ENCODE data around the gene HSPB8. TPM values are rescaled to one million over a fixed set of nuclear protein-coding genes. Genes with fewer than 3 reads are reported as not detected.

Gene HSPB8
- total RNA-seq, 1 donor = 2.9 TPM

DNA sequence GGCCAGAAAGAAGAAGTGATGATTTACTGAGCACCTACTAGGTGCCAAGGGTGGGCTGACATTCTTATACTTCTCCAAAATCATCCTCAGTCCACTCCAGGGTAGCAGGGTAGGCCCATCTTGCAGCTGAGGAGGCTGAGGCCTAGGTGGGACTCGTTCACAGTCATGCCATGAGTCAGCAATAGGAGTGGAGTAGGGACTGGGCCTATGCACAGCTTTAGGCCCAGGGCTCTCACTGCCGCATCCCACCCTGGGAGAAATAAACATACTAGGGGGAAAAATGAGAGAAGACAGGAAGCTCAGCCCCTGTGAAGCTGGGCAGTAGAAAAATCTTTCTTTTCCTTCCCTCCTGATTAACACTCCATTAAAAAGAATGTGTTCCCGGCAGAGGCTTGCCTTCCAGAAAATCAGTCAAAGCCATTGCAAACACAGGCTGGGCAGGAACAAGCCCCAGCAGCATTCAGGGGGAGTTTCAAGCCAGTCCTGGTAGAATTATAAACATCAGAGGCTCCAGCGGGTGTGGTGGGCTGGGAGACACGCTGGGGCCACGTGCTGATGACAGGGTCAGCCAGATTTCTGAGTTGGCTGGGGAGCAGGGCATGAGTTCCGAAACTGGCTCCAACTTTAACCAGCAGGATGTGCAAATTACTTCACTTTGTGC lies 1.8 kb downstream of the HSPB8 start:
- Histone ChIP-seq H3K27ac (ENCODE audit: low read depth, low read length) (peak overlapping the region; percentile 65), H3K4me1 (ENCODE audit: insufficient read depth, low read length) (peaks cover 30% of the 10 kb centered on the region), H3K4me3 (ENCODE audit: insufficient read depth, low read length) (peak overlapping the region; percentile 69), H3K27me3 (ENCODE audit: insufficient read depth, low read length) (no peaks in the 10 kb centered on the region), H3K4me2 (ENCODE audit: insufficient read depth, low read length) (peak overlapping the region; percentile 88), H3K9me3 (ENCODE audit: low read depth, low read length) (no peaks in the 10 kb centered on the region), H3K36me3 (ENCODE audit: insufficient read depth, low read length) (no peaks in the 10 kb centered on the region), H3K79me2 (ENCODE audit: insufficient read depth, low read length) (peaks cover 21% of the 10 kb centered on the region), H2AFZ (ENCODE audit: low read length) (peak overlapping the region; percentile 45), H4K20me1 (ENCODE audit: insufficient read depth, low read length) (no peaks in the 10 kb centered on the region)
- DNase-seq (ENCODE audit: insufficient read length, low spot score, missing footprints) = no peak
- TF ChIP-seq CTCF (IDR thresholded peaks at IDR 0.05; ENCODE audit: extremely low read depth, low read depth, low read length) = no peak

DNA sequence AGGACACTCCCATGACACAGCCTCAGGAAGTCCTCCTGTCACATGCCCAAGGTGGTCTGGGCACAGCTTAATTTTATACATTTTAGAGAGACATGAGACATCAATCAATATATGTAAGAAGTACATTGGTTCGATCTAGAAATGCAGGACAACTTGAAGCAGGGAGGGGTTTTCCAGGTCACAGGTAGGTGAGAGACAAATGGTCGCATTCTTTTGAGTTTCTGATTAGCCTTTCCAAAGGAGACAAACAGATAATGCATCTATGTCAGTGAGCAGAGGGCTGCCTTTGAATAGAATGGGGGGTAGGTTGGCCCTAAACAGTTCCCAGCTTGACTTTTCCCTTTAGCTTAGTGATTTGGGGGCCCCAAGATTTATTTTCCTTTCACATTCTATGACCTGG lies 2.5 kb downstream of the HSPB8 start:
- H2AFZ ChIP-seq (ENCODE audit: low read length) = peak overlapping the region; percentile 45
- H3K4me3 ChIP-seq (ENCODE audit: insufficient read depth, low read length) = peak overlapping the region; percentile 69
- peaks cover 25% of the 10 kb centered on the region for H3K4me1 ChIP-seq (ENCODE audit: insufficient read depth, low read length)
- DNase-seq (ENCODE audit: insufficient read length, low spot score, missing footprints) = no peak
- no peaks in the 10 kb centered on the region for H3K36me3 ChIP-seq (ENCODE audit: insufficient read depth, low read length)
- peak overlapping the region; percentile 65 for H3K27ac ChIP-seq (ENCODE audit: low read depth, low read length)
- H3K27me3 ChIP-seq (ENCODE audit: insufficient read depth, low read length) = no peaks in the 10 kb centered on the region
- H3K79me2 ChIP-seq (ENCODE audit: insufficient read depth, low read length) = peaks cover 21% of the 10 kb centered on the region
- H4K20me1 ChIP-seq (ENCODE audit: insufficient read depth, low read length) = no peaks in the 10 kb centered on the region
- H3K9me3 ChIP-seq (ENCODE audit: low read depth, low read length) = no peaks in the 10 kb centered on the region
- H3K4me2 ChIP-seq (ENCODE audit: insufficient read depth, low read length) = peak overlapping the region; percentile 88
- no peak for TF ChIP-seq CTCF (IDR thresholded peaks at IDR 0.05; ENCODE audit: extremely low read depth, low read depth, low read length)

GRCh38 chr12:119181944-119182343 lies 3.2 kb downstream of the HSPB8 start:
- Histone ChIP-seq H3K27me3 (ENCODE audit: insufficient read depth, low read length) (no peaks in the 10 kb centered on the region), H3K4me2 (ENCODE audit: insufficient read depth, low read length) (no peak overlapping the region), H3K9me3 (ENCODE audit: low read depth, low read length) (no peaks in the 10 kb centered on the region), H3K4me1 (ENCODE audit: insufficient read depth, low read length) (peaks cover 19% of the 10 kb centered on the region), H3K27ac (ENCODE audit: low read depth, low read length) (no peak overlapping the region), H3K36me3 (ENCODE audit: insufficient read depth, low read length) (no peaks in the 10 kb centered on the region), H3K79me2 (ENCODE audit: insufficient read depth, low read length) (peaks cover 21% of the 10 kb centered on the region), H4K20me1 (ENCODE audit: insufficient read depth, low read length) (no peaks in the 10 kb centered on the region), H3K4me3 (ENCODE audit: insufficient read depth, low read length) (no peak overlapping the region), H2AFZ (ENCODE audit: low read length) (no peak overlapping the region)
- DNase-seq (ENCODE audit: insufficient read length, low spot score, missing footprints) = no peak
- TF ChIP-seq CTCF (IDR thresholded peaks at IDR 0.05; ENCODE audit: extremely low read depth, low read depth, low read length) = no peak

GRCh38 chr12:119182701-119183493 lies 4.2 kb downstream of the HSPB8 start:
- H3K4me2 ChIP-seq (ENCODE audit: insufficient read depth, low read length) = no peak overlapping the region
- H2AFZ ChIP-seq (ENCODE audit: low read length) = no peak overlapping the region
- no peak overlapping the region for H3K4me3 ChIP-seq (ENCODE audit: insufficient read depth, low read length)
- H3K27me3 ChIP-seq (ENCODE audit: insufficient read depth, low read length) = no peaks in the 10 kb centered on the region
- H3K4me1 ChIP-seq (ENCODE audit: insufficient read depth, low read length) = peaks cover 19% of the 10 kb centered on the region
- H3K9me3 ChIP-seq (ENCODE audit: low read depth, low read length) = no peaks in the 10 kb centered on the region
- no peak for DNase-seq (ENCODE audit: insufficient read length, low spot score, missing footprints)
- TF ChIP-seq CTCF (IDR thresholded peaks at IDR 0.05; ENCODE audit: extremely low read depth, low read depth, low read length) = no peak
- peaks cover 21% of the 10 kb centered on the region for H3K79me2 ChIP-seq (ENCODE audit: insufficient read depth, low read length)
- no peaks in the 10 kb centered on the region for H4K20me1 ChIP-seq (ENCODE audit: insufficient read depth, low read length)
- H3K36me3 ChIP-seq (ENCODE audit: insufficient read depth, low read length) = no peaks in the 10 kb centered on the region
- no peak overlapping the region for H3K27ac ChIP-seq (ENCODE audit: low read depth, low read length)

Measured in osteoblast (primary cell).